CMK (cell line): ENCODE measurements around the gene SMIM38.
"Not testable (repeated sequence)": the region's sequence is repeated elsewhere in the genome, so short reads cannot be mapped to it uniquely, and the experiment has no call there.

Experiments used
- DNase-seq: peaks from one replicate; pipeline ENCODE4 v3.0.0-alpha.2; 2010; ENCODE audit warnings: low read depth

SMIM38 gene

GRCh38 chr11:69122326-69122629, 33.5 kb upstream of the SMIM38 start:
- no peak for DNase-seq

GRCh38 chr11:69122630-69123431, 32.9 kb upstream of the SMIM38 start:
- no peak for DNase-seq

- no peak for DNase-seq
These were observed 31.9 kb upstream of the SMIM38 start for GRCh38 chr11:69123593-69124545.

- DNase-seq = no peak
These were observed 29.9 kb upstream of the SMIM38 start for GRCh38 chr11:69125861-69126260.

GRCh38 chr11:69126286-69126685, 29.4 kb upstream of the SMIM38 start:
- no peak for DNase-seq

- no peak for DNase-seq
These were observed 28.5 kb upstream of the SMIM38 start for GRCh38 chr11:69127081-69127850.

GRCh38 chr11:69127884-69128283, 27.9 kb upstream of the SMIM38 start:
- DNase-seq = no peak

- no peak for DNase-seq
These were observed 26.7 kb upstream of the SMIM38 start for GRCh38 chr11:69129053-69129452.

- DNase-seq = no peak
These were observed 26.1 kb upstream of the SMIM38 start for GRCh38 chr11:69129647-69130046.

- DNase-seq = no peak
These were observed 25.1 kb upstream of the SMIM38 start for GRCh38 chr11:69130654-69131053.

- DNase-seq = no peak
These were observed 24.6 kb upstream of the SMIM38 start for GRCh38 chr11:69131121-69131566.

GRCh38 chr11:69131644-69132300, 24.0 kb upstream of the SMIM38 start:
- DNase-seq = no peak

- no peak for DNase-seq
These were observed 23.4 kb upstream of the SMIM38 start for GRCh38 chr11:69132301-69132670.

- DNase-seq = no peak
These were observed 22.5 kb upstream of the SMIM38 start for GRCh38 chr11:69133251-69133650.

- DNase-seq = not testable (repeated sequence)
These were observed 21.6 kb upstream of the SMIM38 start for GRCh38 chr11:69134182-69134581.

- no peak for DNase-seq
These were observed 20.8 kb upstream of the SMIM38 start for GRCh38 chr11:69134957-69135356.

- no peak for DNase-seq
These were observed 20.0 kb upstream of the SMIM38 start for GRCh38 chr11:69135420-69136363.

GRCh38 chr11:69136471-69136870, 19.3 kb upstream of the SMIM38 start:
- no peak for DNase-seq

GRCh38 chr11:69137151-69137844, 18.4 kb upstream of the SMIM38 start:
- DNase-seq = no peak

GRCh38 chr11:69138265-69138664, 17.5 kb upstream of the SMIM38 start:
- no peak for DNase-seq
